Tibial nerve (tissue), 4 donors: Measurements from ENCODE around the gene SPNS3. TPM values are rescaled to one million over a fixed set of nuclear protein-coding genes. Genes with fewer than 3 reads are reported as not detected.

Source experiments
- DNase-seq, 2 donors: peaks; one replicate each; pipeline ENCODE4 v3.0.0-alpha.2; 2019; ENCODE audit warnings: low spot score in 2 of 2
- H3K27ac ChIP-seq, 4 donors: fragments of 200-600 bp; sonication (generic) in 3 of 4; one replicate each; pipeline ENCODE4 v1.5.1; 2017 to 2019; ENCODE audit warnings: mild to moderate bottlenecking in 1 of 4
- H3K27me3 ChIP-seq, 2 donors: fragments of 200-600 bp; sonication (generic) in 1 of 2; one replicate each; pipeline versions ENCODE4 v1.5.1 to v1.6.0; 2017 to 2019
- H3K36me3 ChIP-seq, 3 donors: fragments of 200-600 bp; sonication (generic); one replicate each; pipeline ENCODE4 v1.5.1; 2018 to 2019
- H3K4me1 ChIP-seq, 4 donors: fragments of 200-600 bp; sonication (generic) in 3 of 4; one replicate each; pipeline ENCODE4 v1.5.1; 2017 to 2019
- H3K4me3 ChIP-seq, 4 donors: fragments of 200-600 bp; sonication (generic) in 3 of 4; one replicate each; pipeline ENCODE4 v1.5.1; 2017 to 2019; ENCODE audit warnings: mild to moderate bottlenecking in 1 of 4, moderate library complexity in 1 of 4
- H3K9me3 ChIP-seq, 4 donors: fragments of 200-600 bp; sonication (generic) in 3 of 4; one replicate each; pipeline ENCODE4 v1.5.1; 2017 to 2019
- CTCF ChIP-seq, 5 experiments: fragments of 200-600 bp in 3 of 5; fragments of 450-650 bp in 2 of 5; sonication (generic) in 3 of 5; IDR thresholded peaks; one replicate each; pipeline ENCODE4 v1.5.1; 2016 to 2019; ENCODE audit warnings: antibody characterized with exemption in 5 of 5, mild to moderate bottlenecking in 3 of 5, moderate library complexity in 2 of 5
- EP300 ChIP-seq, 2 donors: sonication (generic); formaldehyde crosslinking; IDR thresholded peaks; one replicate each; pipeline ENCODE4 v1.6.1; 2017; ENCODE audit warnings: antibody characterized with exemption in 2 of 2, mild to moderate bottlenecking in 1 of 2
- POLR2A ChIP-seq, 2 donors: fragments of 450-650 bp; IDR thresholded peaks; one replicate each; pipeline ENCODE4 v1.6.1; 2017; ENCODE audit warnings: antibody characterized with exemption in 2 of 2, mild to moderate bottlenecking in 2 of 2, moderate library complexity in 2 of 2
- WGBS, 2 donors: methylation state at CpG; one replicate each; pipeline ENCODE4 v1.1.5; 2018; 5-methylcytosine and 5-hydroxymethylcytosine counted together
- total RNA-seq, 4 donors: library from RNA; depleted of rRNA; stranded (reverse); fragments of >200 nt; gene quantifications; one replicate each; pipeline ENCODE4 v1.1.0, GENCODE V29; 2016

Gene SPNS3
- total RNA-seq, 4 donors from 2014 or later = 0.44 TPM; not detected in 3

- 50 to 60% methylated on average over 8 of the region's 8 CpGs for WGBS, 2 donors
- H3K9me3 ChIP-seq = no peaks in the 10 kb centered on the region
- H3K4me3 ChIP-seq = no peak overlapping the region
- no peaks in the 10 kb centered on the region for H3K27me3 ChIP-seq
- DNase-seq = no peak
- peak overlapping the region in 2 of 4 donors; percentile 50 to 61 for H3K27ac ChIP-seq
- no peak for TF ChIP-seq CTCF (IDR thresholded peaks at IDR 0.05)
- no peak for TF ChIP-seq EP300 (IDR thresholded peaks at IDR 0.05)
- no peak for TF ChIP-seq POLR2A (IDR thresholded peaks at IDR 0.05)
- H3K36me3 ChIP-seq = no peaks in the 10 kb centered on the region
- H3K4me1 ChIP-seq = peaks cover 0 to 17% (median 2%) of the 10 kb centered on the region in 4 donors
Measured at GRCh38 chr17:4509401-4509800, 75.7 kb downstream of the SPNS3 start.

GRCh38 chr17:4509923-4510617 is 76.3 kb downstream of the SPNS3 start:
- no peaks in the 10 kb centered on the region for H3K9me3 ChIP-seq
- TF ChIP-seq CTCF (IDR thresholded peaks at IDR 0.05) = no peak
- no peak for TF ChIP-seq POLR2A (IDR thresholded peaks at IDR 0.05)
- peak in 1 of 2 donors; percentile 32 for TF ChIP-seq EP300 (IDR thresholded peaks at IDR 0.05)
- peaks cover 0 to 12% (median 2%) of the 10 kb centered on the region in 4 donors for H3K4me1 ChIP-seq
- H3K27ac ChIP-seq = peak overlapping the region in 2 of 4 donors; percentile 50 to 61
- no peak for DNase-seq
- H3K36me3 ChIP-seq = no peaks in the 10 kb centered on the region
- H3K4me3 ChIP-seq = no peak overlapping the region
- 65 to 70% methylated on average over 21 of the region's 21 CpGs for WGBS, 2 donors
- H3K27me3 ChIP-seq = no peaks in the 10 kb centered on the region

- peaks cover 0 to 12% (median 2%) of the 10 kb centered on the region in 4 donors for H3K4me1 ChIP-seq
- WGBS, 2 donors = 73% methylated on average over 11 of the region's 11 CpGs
Measured at GRCh38 chr17:4510618-4510941, 76.8 kb downstream of the SPNS3 start.

DNA sequence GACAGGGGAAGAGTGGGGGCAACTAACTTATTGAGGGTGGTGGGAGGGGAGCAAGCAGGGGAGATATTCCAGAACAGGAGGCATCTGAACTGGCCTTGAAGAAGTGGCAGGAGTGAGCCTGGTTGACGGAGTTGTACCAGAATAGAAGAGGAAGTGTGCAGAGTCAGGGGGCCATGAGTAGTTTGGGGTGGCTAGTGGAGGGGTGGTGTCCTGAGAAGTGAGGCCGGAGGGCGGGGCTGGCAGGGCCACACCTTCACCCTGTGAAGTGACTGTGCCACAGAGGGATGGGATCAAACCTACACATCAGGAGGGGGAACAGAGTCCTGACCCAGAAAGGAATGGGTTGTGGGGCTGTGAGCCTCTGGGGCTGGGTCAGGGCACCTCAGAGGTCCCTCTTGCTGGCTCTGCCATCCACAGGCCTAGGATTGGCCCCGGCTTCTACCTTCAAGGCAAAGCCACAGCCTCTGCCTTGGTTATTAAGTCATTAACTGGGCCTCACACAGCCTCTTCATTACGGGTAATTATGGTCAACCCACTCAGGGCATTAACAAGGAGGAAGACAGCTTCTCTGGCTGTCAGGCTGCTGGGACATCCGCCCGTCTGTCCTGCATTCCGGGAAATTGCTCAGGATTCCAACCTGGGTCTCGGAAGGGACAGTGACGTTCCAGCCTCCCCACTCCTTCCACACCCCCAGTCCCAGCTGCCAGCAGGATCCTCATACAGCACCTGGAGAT is 77.6 kb downstream of the SPNS3 start:
- no peaks in the 10 kb centered on the region for H3K9me3 ChIP-seq
- peak overlapping the region in 1 of 4 donors; percentile 12 for H3K27ac ChIP-seq
- 73 to 83% methylated on average over 6 to 10 of the region's 10 CpGs for WGBS, 2 donors
- no peak for DNase-seq
- H3K4me1 ChIP-seq = peaks cover 0 to 9% (median 2%) of the 10 kb centered on the region in 4 donors
- no peak overlapping the region for H3K4me3 ChIP-seq
- TF ChIP-seq POLR2A (IDR thresholded peaks at IDR 0.05) = no peak
- TF ChIP-seq CTCF (IDR thresholded peaks at IDR 0.05) = no peak
- no peak for TF ChIP-seq EP300 (IDR thresholded peaks at IDR 0.05)
- no peaks in the 10 kb centered on the region for H3K27me3 ChIP-seq
- no peaks in the 10 kb centered on the region for H3K36me3 ChIP-seq

More at GRCh38 chr17:4510618-4510941, 76.8 kb downstream of the SPNS3 start:
- H3K36me3 ChIP-seq = no peaks in the 10 kb centered on the region
- no peak for TF ChIP-seq EP300 (IDR thresholded peaks at IDR 0.05)
- TF ChIP-seq POLR2A (IDR thresholded peaks at IDR 0.05) = no peak
- no peak for TF ChIP-seq CTCF (IDR thresholded peaks at IDR 0.05)
- H3K27ac ChIP-seq = no peak overlapping the region
- DNase-seq = no peak
- H3K9me3 ChIP-seq = no peaks in the 10 kb centered on the region
- no peak overlapping the region for H3K4me3 ChIP-seq
- no peaks in the 10 kb centered on the region for H3K27me3 ChIP-seq
